D341Med (cell line): ENCODE results near the gene SF3A1.
A peak's percentile ranks its signal among the peaks of the same experiment; 100 is the strongest.

Experiments used
- DNase-seq: peaks from one replicate; pipeline ENCODE4 v3.0.0; 2012; ENCODE audit warnings: low spot score

SF3A1 gene

DNA sequence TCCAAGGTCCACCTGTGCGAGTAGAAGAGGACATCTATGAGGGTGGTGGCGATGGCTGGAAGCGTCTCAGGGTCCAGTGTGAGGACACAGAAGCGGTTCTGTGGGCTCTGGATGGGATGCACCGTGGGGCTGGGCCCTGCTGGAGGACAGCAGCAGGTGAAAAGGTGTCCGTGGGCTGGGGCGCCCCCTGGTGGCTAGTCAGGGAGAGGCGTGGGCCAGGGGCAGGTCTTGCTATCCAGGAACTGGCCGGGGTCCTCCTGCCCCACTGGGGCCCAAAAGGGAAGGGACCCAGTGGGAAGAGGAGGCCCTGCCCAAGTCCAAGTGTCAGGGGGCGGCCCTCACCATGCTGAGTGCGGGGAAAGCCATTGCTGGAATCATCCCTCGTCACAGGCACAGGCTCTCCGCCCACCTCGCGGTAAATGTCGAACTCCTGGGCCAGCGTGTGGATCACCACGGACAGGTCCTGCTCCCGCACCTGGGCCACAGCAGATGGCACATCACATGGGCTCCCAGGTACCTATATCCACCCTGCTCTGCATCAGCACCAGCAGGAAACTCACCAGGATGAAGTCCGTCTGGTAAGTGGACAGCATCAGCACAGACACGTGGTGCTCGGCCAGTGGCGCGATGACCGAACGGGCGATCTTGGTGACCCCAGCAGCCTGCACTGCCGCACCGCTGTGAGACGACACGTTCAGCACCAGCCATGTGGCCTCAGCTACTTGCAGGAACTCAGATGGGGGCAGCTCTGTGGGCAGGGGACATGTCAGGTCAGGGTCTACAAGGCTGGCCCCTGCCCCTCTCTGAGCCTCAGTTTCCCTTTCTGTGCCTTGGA, 69.7 kb downstream of the SF3A1 start:
- DNase-seq, result peak; percentile 88

DNA sequence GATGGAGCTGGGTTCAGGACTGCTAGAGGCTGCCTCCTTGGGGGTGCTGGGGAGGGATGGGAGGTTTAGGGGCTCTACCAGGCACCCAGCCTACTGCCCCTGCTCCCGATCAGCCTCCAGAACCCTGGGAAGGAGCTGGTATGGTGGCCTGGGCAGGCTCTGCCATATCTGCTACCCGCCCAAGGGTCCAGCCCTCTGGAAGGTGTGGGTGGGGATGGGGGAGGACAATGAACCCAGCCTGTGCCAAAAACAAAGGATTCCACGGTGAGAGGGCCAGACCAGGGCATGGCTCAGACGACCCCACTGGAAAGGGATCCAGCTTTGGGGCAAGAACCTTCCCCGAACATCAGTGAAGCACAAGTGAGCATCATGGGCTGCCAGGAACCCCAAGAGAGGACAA, 70.4 kb downstream of the SF3A1 start:
- DNase-seq, result no peak

DNA sequence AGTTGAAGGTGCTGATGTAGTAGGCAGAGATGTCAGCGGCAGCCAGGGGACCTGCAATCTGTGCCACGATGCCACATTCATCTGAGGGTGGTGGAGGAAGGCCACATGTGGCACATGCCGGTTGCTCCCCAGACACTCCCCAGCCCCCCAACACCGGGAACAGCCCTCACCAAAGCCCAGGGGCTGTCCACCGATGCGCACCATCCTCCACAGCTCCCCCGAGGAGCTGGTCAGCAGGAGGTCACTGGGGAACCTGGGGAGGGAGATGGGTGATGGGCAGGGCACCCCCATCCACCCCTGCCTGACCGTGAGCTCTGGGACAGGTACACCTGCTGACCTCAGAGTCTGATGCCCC, 70.9 kb downstream of the SF3A1 start:
- no peak for DNase-seq

DNA sequence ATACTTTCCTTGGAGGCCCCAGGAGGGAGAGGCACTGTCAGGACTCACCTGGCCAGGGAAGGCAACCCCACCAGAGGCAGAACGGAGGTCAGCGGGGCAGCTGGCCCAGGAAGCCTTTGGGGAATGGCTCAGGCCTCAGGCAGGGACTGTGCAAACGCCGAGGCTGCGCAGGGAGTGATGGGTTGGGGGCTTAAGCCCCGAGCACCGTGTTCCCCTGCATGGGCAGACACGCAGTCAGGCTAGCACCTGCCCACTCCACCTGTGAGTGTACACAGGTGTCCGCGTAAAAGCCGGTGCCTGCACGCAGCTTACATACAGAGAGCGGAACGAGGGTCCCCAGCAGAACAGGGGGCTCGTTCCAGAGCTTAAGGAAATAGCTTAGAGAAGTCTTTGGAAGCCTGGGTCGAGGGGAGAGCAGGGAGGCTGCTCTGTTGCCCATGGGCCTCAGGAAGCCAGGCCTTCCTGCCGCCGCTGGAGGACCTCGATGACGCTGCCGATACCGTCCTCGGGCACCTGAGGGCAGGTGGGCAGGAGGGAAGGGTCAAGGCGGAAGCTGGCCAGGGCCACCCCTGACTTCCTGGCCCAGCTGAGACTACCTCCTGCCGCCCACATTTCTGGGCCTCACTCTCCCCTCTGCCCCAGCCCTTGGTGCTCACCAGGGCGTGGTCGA, 71.4 kb downstream of the SF3A1 start:
- DNase-seq, result no peak

DNA sequence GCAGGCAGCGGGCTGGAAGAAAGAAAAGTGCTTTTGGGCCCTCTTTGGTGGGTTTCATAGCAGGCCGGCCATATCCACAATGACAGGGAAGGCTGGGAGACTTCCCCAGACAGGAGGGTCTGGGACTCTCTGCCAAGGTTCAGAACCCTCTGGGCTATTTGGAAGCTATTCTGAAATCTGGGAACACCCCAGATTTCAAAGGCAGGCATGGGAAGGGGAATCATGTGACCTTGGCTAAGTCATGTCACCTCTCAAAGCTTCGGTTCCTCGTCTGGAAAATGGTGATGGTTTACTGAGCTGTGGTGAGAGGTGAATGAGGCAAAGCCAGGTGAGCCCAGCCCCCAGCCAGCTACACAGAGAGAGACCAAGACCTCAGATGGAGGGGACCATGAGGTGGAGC, 72.0 kb downstream of the SF3A1 start:
- DNase-seq, result no peak

DNA sequence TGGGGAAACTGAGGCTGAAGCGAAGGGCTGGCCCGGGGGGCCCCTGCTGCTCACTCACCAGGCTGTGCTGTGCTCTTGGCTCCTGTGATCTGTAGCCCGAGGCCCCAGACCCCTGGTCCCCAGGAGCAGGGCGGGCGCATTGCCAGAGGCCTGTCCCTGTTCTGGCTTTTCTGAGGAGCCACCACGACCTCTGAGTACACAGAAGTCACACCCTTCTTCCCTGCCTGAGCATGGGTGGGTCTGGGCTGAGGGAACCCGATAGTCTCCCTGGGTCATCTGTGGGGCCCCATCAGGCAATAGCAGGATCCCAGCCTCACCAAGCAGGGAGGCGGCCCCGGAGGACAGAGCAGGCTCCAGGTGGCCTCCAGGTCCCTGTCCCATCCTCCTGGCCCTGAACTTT, 72.5 kb downstream of the SF3A1 start:
- no peak for DNase-seq

DNA sequence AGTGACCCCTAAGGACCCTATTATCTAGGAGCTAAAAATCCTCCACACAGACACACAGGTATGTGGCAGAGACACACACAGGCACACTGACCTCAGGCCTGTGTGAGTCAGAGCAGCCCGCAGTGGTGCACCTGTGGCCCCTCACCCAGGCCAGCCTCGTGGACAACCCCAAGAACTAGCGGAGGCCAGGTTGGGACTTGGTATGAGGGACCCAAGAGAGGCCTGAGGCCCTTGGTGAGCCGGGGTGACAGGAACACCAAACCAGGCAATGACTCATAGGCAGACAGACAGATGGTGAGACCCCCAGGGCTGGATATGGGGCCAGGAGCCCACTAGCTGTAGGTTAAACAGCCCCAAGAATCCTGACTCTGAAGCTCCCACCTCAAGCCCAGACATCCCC, 73.4 kb downstream of the SF3A1 start:
- DNase-seq, result no peak

DNA sequence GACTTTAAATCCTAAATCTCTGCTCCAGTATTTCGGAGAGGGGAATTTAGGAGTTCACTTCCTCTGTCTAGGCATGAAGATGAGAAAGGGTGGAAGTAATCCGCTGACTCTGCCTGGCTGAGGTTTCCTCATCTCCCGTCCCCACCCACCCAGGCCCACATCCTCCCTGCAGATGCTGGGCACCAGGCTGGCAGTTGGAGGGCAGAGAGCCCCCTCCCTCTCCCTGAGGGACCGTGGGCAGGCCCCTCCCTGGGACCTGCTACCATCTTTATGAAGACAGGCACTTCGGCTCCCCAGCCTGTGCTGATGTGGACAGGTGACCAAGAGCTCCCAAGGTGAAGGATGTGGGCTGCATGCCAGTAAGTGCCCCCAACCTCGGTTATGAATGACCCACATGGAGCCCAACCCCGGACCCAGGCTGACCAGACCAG, 74.1 kb downstream of the SF3A1 start:
- DNase-seq, result no peak
